ENCODE data around the gene SLFN11.

SLFN11 gene

GRCh38 chr17:35387496-35387895 is 14.1 kb upstream of the SLFN11 start:
- no peaks in the 10 kb centered on the region for H3K36me3 ChIP-seq (ENCODE audit: control insufficient read depth in 1 of 2, insufficient read depth in 2 of 2, low read depth in 1 of 2, low read length in 2 of 2)
- no peak overlapping the region for H3K4ac ChIP-seq (ENCODE audit: low read depth in 1 of 2, low read length in 2 of 2)
- no peak overlapping the region for H2AK5ac ChIP-seq (ENCODE audit: low read length, severe bottlenecking)
- no peak overlapping the region for H4K8ac ChIP-seq (ENCODE audit: low read length)
- H3K4me1 ChIP-seq (ENCODE audit: control insufficient read depth, insufficient read depth, low read depth, low read length) = no peaks in the 10 kb centered on the region
- no peak overlapping the region for H3K18ac ChIP-seq (ENCODE audit: low read depth in 1 of 2, low read length in 2 of 2)
- no peak overlapping the region for H2BK5ac ChIP-seq (ENCODE audit: low read depth, low read length, poor library complexity, severe bottlenecking)
- H3K14ac ChIP-seq (ENCODE audit: low read length in 2 of 2) = no peak overlapping the region
- H4K91ac ChIP-seq (ENCODE audit: low read length) = no peak overlapping the region
- H3K9me3 ChIP-seq (ENCODE audit: control insufficient read depth, low read length) = no peaks in the 10 kb centered on the region
- DNase-seq = no peak
- H3K4me2 ChIP-seq (ENCODE audit: low read length, poor library complexity, severe bottlenecking) = no peak overlapping the region
- H3K27ac ChIP-seq (ENCODE audit: low read length, poor library complexity, severe bottlenecking) = no peak overlapping the region
- no peak overlapping the region for H2BK120ac ChIP-seq (ENCODE audit: low read depth, low read length)
- no peak overlapping the region for H3K9ac ChIP-seq (ENCODE audit: low read length)
- H3K27me3 ChIP-seq (ENCODE audit: control insufficient read depth in 1 of 2, insufficient read depth in 1 of 2, low read length in 2 of 2) = peaks cover 0 to 5% of the 10 kb centered on the region in 2 experiments
- no peak overlapping the region for H2BK15ac ChIP-seq (ENCODE audit: low read depth, poor library complexity, severe bottlenecking)
- no peak overlapping the region for H3K4me3 ChIP-seq (ENCODE audit: insufficient read depth in 1 of 2, low read depth in 1 of 2, low read length in 2 of 2)
- no peak overlapping the region for H3K23ac ChIP-seq (ENCODE audit: low read length in 2 of 2)
- no peak overlapping the region for H2BK12ac ChIP-seq (ENCODE audit: low read length in 2 of 2)
- no peak overlapping the region for H2AFZ ChIP-seq (ENCODE audit: low read depth, low read length)
- H3K79me1 ChIP-seq (replicated peaks; ENCODE audit: low read length, poor library complexity, severe bottlenecking) = no peaks in the 10 kb centered on the region

- no peak overlapping the region for H4K8ac ChIP-seq (ENCODE audit: low read length)
- no peak overlapping the region for H3K14ac ChIP-seq (ENCODE audit: low read length in 2 of 2)
- no peak overlapping the region for H3K27ac ChIP-seq (ENCODE audit: low read length, poor library complexity, severe bottlenecking)
- no peak overlapping the region for H2BK120ac ChIP-seq (ENCODE audit: low read depth, low read length)
- no peak overlapping the region for H3K18ac ChIP-seq (ENCODE audit: low read depth in 1 of 2, low read length in 2 of 2)
- H3K79me1 ChIP-seq (replicated peaks; ENCODE audit: low read length, poor library complexity, severe bottlenecking) = no peaks in the 10 kb centered on the region
- H3K4me3 ChIP-seq (ENCODE audit: insufficient read depth in 1 of 2, low read depth in 1 of 2, low read length in 2 of 2) = no peak overlapping the region
- no CpG with 5 or more reads among the region's 3 CpGs for WGBS
- H3K4me1 ChIP-seq (ENCODE audit: control insufficient read depth, insufficient read depth, low read depth, low read length) = peaks cover 8% of the 10 kb centered on the region
- H3K23ac ChIP-seq (ENCODE audit: low read length in 2 of 2) = no peak overlapping the region
- H3K27me3 ChIP-seq (ENCODE audit: control insufficient read depth in 1 of 2, insufficient read depth in 1 of 2, low read length in 2 of 2) = peaks cover 0 to 15% of the 10 kb centered on the region in 2 experiments
- H2AFZ ChIP-seq (ENCODE audit: low read depth, low read length) = no peak overlapping the region
- no peak for DNase-seq
- no peak overlapping the region for H2BK12ac ChIP-seq (ENCODE audit: low read length in 2 of 2)
- no peaks in the 10 kb centered on the region for H3K36me3 ChIP-seq (ENCODE audit: control insufficient read depth in 1 of 2, insufficient read depth in 2 of 2, low read depth in 1 of 2, low read length in 2 of 2)
- H2BK5ac ChIP-seq (ENCODE audit: low read depth, low read length, poor library complexity, severe bottlenecking) = no peak overlapping the region
- H4K91ac ChIP-seq (ENCODE audit: low read length) = no peak overlapping the region
- no peak overlapping the region for H3K9ac ChIP-seq (ENCODE audit: low read length)
- no peak overlapping the region for H3K4ac ChIP-seq (ENCODE audit: low read depth in 1 of 2, low read length in 2 of 2)
- no peak overlapping the region for H3K4me2 ChIP-seq (ENCODE audit: low read length, poor library complexity, severe bottlenecking)
- no peak overlapping the region for H2BK15ac ChIP-seq (ENCODE audit: low read depth, poor library complexity, severe bottlenecking)
- no peaks in the 10 kb centered on the region for H3K9me3 ChIP-seq (ENCODE audit: control insufficient read depth, low read length)
- H2AK5ac ChIP-seq (ENCODE audit: low read length, severe bottlenecking) = no peak overlapping the region
These were observed 4.3 kb upstream of the SLFN11 start for GRCh38 chr17:35377706-35378105.

DNA sequence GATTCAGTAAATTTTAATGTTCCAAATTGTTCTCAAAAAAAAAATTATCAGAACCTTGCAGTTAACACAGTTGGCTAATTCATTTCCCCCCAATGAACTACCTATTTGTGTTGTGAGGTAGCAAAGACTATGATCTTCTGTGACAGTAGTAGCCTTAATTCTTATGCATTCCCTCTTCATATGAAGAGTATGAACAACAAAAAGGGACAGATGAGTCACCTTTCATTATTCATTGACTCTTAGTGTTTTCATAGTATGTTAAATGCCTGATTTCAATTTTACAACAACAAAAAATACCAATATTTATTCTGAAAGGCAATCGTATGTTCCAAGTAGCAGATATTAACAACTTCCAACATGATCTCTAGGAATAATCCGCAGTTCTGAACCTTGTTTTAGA is 3.6 kb upstream of the SLFN11 start:
- Histone ChIP-seq H3K4me3 (ENCODE audit: insufficient read depth in 1 of 2, low read depth in 1 of 2, low read length in 2 of 2) (no peak overlapping the region), H2BK120ac (ENCODE audit: low read depth, low read length) (no peak overlapping the region), H3K14ac (ENCODE audit: low read length in 2 of 2) (no peak overlapping the region), H2BK12ac (ENCODE audit: low read length in 2 of 2) (no peak overlapping the region), H3K27ac (ENCODE audit: low read length, poor library complexity, severe bottlenecking) (no peak overlapping the region), H3K79me1 (replicated peaks; ENCODE audit: low read length, poor library complexity, severe bottlenecking) (no peaks in the 10 kb centered on the region), H3K4me1 (ENCODE audit: control insufficient read depth, insufficient read depth, low read depth, low read length) (peaks cover 8% of the 10 kb centered on the region), H2BK5ac (ENCODE audit: low read depth, low read length, poor library complexity, severe bottlenecking) (no peak overlapping the region), H3K9ac (ENCODE audit: low read length) (no peak overlapping the region), H3K27me3 (ENCODE audit: control insufficient read depth in 1 of 2, insufficient read depth in 1 of 2, low read length in 2 of 2) (peaks cover 0 to 17% of the 10 kb centered on the region in 2 experiments), H3K4ac (ENCODE audit: low read depth in 1 of 2, low read length in 2 of 2) (no peak overlapping the region), H2BK15ac (ENCODE audit: low read depth, poor library complexity, severe bottlenecking) (no peak overlapping the region), H4K8ac (ENCODE audit: low read length) (no peak overlapping the region), H2AK5ac (ENCODE audit: low read length, severe bottlenecking) (no peak overlapping the region), H3K18ac (ENCODE audit: low read depth in 1 of 2, low read length in 2 of 2) (no peak overlapping the region), H4K91ac (ENCODE audit: low read length) (no peak overlapping the region), H2AFZ (ENCODE audit: low read depth, low read length) (no peak overlapping the region), H3K4me2 (ENCODE audit: low read length, poor library complexity, severe bottlenecking) (no peak overlapping the region), H3K36me3 (ENCODE audit: control insufficient read depth in 1 of 2, insufficient read depth in 2 of 2, low read depth in 1 of 2, low read length in 2 of 2) (no peaks in the 10 kb centered on the region), H3K23ac (ENCODE audit: low read length in 2 of 2) (no peak overlapping the region), H3K9me3 (ENCODE audit: control insufficient read depth, low read length) (no peaks in the 10 kb centered on the region)
- DNase-seq = no peak
- WGBS = 91% methylated on average over 2 of the region's 2 CpGs

DNA sequence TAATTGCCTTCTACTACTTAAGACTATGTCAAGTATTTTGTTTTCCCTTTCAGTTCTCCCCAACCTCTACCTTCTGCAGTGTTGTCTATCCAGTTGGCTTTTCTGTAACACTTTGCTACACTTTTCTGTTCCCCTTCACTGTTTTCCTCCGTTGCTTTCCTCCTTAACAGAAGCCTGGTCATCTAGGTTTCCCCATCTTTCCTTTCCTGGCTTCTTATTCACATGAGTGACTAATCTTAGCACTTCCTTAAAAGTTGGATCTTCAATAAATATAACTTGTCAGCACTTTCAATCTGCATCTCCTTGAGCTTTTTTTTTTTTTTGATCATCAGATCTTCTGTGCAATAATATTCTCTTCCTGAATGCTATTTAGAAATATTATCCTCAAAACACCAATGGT is 2.8 kb upstream of the SLFN11 start:
- Histone ChIP-seq H2AK5ac (ENCODE audit: low read length, severe bottlenecking) (no peak overlapping the region), H3K27me3 (ENCODE audit: control insufficient read depth in 1 of 2, insufficient read depth in 1 of 2, low read length in 2 of 2) (peaks cover 0 to 24% of the 10 kb centered on the region in 2 experiments), H3K18ac (ENCODE audit: low read depth in 1 of 2, low read length in 2 of 2) (no peak overlapping the region), H2BK120ac (ENCODE audit: low read depth, low read length) (no peak overlapping the region), H3K4ac (ENCODE audit: low read depth in 1 of 2, low read length in 2 of 2) (no peak overlapping the region), H3K9me3 (ENCODE audit: control insufficient read depth, low read length) (no peaks in the 10 kb centered on the region), H2BK15ac (ENCODE audit: low read depth, poor library complexity, severe bottlenecking) (no peak overlapping the region), H2BK12ac (ENCODE audit: low read length in 2 of 2) (no peak overlapping the region), H3K27ac (ENCODE audit: low read length, poor library complexity, severe bottlenecking) (no peak overlapping the region), H3K79me1 (replicated peaks; ENCODE audit: low read length, poor library complexity, severe bottlenecking) (no peaks in the 10 kb centered on the region), H4K91ac (ENCODE audit: low read length) (no peak overlapping the region), H2BK5ac (ENCODE audit: low read depth, low read length, poor library complexity, severe bottlenecking) (no peak overlapping the region), H2AFZ (ENCODE audit: low read depth, low read length) (no peak overlapping the region), H3K4me2 (ENCODE audit: low read length, poor library complexity, severe bottlenecking) (no peak overlapping the region), H3K36me3 (ENCODE audit: control insufficient read depth in 1 of 2, insufficient read depth in 2 of 2, low read depth in 1 of 2, low read length in 2 of 2) (no peaks in the 10 kb centered on the region), H3K9ac (ENCODE audit: low read length) (peak overlapping the region; percentile 73), H3K14ac (ENCODE audit: low read length in 2 of 2) (no peak overlapping the region), H3K4me1 (ENCODE audit: control insufficient read depth, insufficient read depth, low read depth, low read length) (peaks cover 8% of the 10 kb centered on the region), H4K8ac (ENCODE audit: low read length) (no peak overlapping the region), H3K23ac (ENCODE audit: low read length in 2 of 2) (no peak overlapping the region), H3K4me3 (ENCODE audit: insufficient read depth in 1 of 2, low read depth in 1 of 2, low read length in 2 of 2) (peak overlapping the region in 1 of 2 experiments; percentile 42)
- DNase-seq = no peak
- WGBS = 40% methylated on average over 1 of the region's 1 CpG
